GM12875 (cell line): Measurements from ENCODE around the gene NCOA1.

ENCODE experiments used
- H3K4me3 ChIP-seq: one replicate; pipeline ENCODE4 v1.5.1; 2011; ENCODE audit warnings: low read depth, low read length, control low read depth
- CTCF ChIP-seq: IDR thresholded peaks from 2 replicates; pipeline ENCODE4 v1.5.1; 2011; ENCODE audit warnings: low read depth, mild to moderate bottlenecking, control low read depth, inconsistent platforms, low read length, moderate library complexity, borderline replicate concordance; ENCODE audit not compliant: insufficient read depth

Gene NCOA1

GRCh38 chr2:24623535-24623934, 132.5 kb downstream of the NCOA1 start:
- TF ChIP-seq CTCF = no peak
- H3K4me3 ChIP-seq = no peak overlapping the region

- TF ChIP-seq CTCF = no peak
- H3K4me3 ChIP-seq = no peak overlapping the region
Measured at GRCh38 chr2:24625728-24626127, 134.7 kb downstream of the NCOA1 start.

- TF ChIP-seq CTCF = no peak
- no peak overlapping the region for H3K4me3 ChIP-seq
Measured at GRCh38 chr2:24626131-24626530, 135.1 kb downstream of the NCOA1 start.

GRCh38 chr2:24628746-24629145, 137.7 kb downstream of the NCOA1 start:
- H3K4me3 ChIP-seq = no peak overlapping the region
- TF ChIP-seq CTCF = no peak

GRCh38 chr2:24632172-24632571, 141.1 kb downstream of the NCOA1 start:
- H3K4me3 ChIP-seq = no peak overlapping the region
- no peak for TF ChIP-seq CTCF

GRCh38 chr2:24635181-24635580, 144.1 kb downstream of the NCOA1 start:
- no peak overlapping the region for H3K4me3 ChIP-seq
- TF ChIP-seq CTCF = no peak

GRCh38 chr2:24638568-24638967, 147.5 kb downstream of the NCOA1 start:
- H3K4me3 ChIP-seq = no peak overlapping the region
- no peak for TF ChIP-seq CTCF
